NCI-H1105 (cell line): ENCODE measurements around the gene FAM20C.

Experiments used
- DNase-seq: peaks from one replicate; lab custom pipeline; 2025; lab: John Stamatoyannopoulos, UW

Gene FAM20C

DNA sequence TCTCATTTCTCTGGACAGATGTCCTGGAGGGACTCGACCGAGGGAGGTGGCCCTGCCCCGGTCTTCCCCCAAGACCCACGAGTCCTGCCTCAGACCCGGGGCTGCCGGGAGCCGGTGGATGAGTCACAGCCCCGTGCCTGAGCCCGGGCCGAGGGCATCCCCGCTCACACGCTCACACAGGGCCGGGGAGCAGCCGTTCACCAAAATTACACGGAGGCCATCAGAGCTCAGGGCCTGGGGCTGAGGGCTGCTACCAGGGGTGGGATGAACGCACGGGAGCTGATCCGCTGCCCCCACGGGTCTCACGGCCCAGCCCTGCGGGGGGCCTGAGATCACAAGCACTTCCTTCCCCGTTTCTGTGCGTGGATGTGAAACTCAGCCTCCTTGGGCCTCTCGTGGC is 17.5 kb downstream of the FAM20C start:
- no peak for DNase-seq

- DNase-seq: no peak
Measured at GRCh38 chr7:210401-210925, 18.1 kb downstream of the FAM20C start.

- no peak for DNase-seq
Measured at GRCh38 chr7:211033-211714, 18.8 kb downstream of the FAM20C start.

DNA sequence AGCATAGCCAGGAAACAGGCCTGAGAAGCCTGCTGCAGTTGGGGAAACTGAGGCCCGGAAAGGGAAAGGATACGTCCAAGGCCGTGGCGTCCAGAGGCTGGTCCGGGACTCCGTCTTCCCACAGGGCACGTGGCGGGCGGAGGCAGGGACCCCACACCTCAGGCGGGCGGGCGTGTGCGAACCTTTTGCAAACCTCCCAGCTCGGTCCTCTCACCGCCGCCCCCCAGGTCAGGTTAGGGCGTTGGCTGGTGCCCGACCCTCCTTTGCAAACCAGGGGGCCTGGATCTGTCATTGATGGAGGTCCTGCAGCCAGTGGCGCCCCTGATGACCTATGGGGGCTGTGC is 19.3 kb downstream of the FAM20C start:
- DNase-seq: no peak

GRCh38 chr7:212754-213153 is 20.4 kb downstream of the FAM20C start:
- no peak for DNase-seq

GRCh38 chr7:213324-213993 is 21.1 kb downstream of the FAM20C start:
- DNase-seq: no peak

- no peak for DNase-seq
Measured at GRCh38 chr7:214410-215212, 22.2 kb downstream of the FAM20C start.

- no peak for DNase-seq
Measured at GRCh38 chr7:216360-217300, 24.3 kb downstream of the FAM20C start.

DNA sequence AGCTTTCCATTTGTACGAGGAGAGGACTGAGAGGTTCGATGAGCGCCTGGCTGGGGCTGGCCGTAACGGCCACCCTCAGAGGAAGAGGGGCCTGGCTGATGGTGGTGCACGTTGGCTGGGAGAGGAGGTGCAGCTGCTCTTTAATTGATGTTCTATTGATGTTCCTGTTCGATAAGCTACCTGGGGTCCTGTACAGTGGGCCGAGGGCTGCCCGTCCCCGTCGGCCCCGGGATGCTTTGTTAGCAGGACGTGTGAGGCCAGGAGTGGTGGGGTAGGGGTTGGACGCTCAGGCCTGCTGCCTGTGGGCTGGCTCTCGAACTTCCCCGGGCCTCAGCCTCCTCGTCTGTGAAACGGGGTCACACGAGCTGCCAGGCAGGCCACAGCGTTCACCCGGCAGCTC is 25.4 kb downstream of the FAM20C start:
- DNase-seq: no peak

- no peak for DNase-seq
Measured at GRCh38 chr7:218316-218715, 25.9 kb downstream of the FAM20C start.

- DNase-seq: no peak
Measured at GRCh38 chr7:218896-219580, 26.7 kb downstream of the FAM20C start.

- no peak for DNase-seq
Measured at GRCh38 chr7:219581-220150, 27.3 kb downstream of the FAM20C start.

GRCh38 chr7:220151-220841 is 27.9 kb downstream of the FAM20C start:
- DNase-seq: no peak

GRCh38 chr7:221978-222715 is 29.8 kb downstream of the FAM20C start:
- no peak for DNase-seq

DNA sequence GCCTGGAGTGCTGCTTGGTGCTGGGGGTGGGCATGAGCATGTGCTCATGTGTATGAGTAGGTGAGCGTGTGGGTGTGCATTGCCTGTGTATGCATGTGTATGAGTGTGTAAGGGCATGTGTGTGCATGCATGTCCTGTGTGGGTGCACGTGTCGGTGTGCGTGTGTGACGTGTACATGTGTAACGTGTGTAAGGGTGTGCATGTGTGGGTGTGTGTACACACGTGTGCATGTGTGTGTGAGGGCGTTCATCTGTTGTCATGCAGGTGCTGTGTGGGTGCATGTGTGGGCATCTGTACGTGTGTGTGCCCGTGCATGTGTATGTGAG is 30.3 kb downstream of the FAM20C start:
- DNase-seq: no peak

DNA sequence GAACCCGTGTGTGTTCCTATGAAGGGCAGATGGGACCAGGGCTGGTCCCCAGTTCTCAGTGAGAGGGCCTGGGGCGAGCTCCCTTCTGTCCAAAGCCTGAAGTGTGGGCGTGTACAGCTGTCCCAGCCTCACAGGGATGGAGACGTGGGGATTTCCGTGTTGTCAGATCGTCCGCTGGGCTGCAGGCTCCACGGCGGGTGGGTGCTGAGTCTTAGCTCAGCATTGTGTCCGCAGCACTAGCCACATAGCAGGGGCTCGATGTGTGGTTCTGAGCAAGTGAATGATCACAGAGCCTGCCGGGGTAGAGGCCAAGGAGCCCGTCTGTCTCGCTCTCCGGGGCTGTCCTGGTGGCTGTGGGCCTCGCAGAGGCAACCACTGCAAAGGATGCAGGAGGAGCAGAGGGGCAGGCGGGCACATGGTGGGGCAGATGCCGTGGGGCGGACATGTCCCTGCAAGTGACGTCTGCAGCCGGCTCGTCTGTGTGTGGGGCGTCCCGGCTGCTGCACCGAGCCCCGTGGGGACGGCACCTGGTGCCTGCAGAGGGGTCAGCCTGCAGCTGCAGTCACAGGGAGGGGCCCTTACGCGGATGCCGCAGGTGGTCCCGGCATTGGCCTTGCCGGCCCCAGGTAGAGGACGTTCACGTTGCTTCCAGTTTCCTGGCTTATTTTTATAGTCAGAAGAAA is 30.9 kb downstream of the FAM20C start:
- DNase-seq: no peak

DNA sequence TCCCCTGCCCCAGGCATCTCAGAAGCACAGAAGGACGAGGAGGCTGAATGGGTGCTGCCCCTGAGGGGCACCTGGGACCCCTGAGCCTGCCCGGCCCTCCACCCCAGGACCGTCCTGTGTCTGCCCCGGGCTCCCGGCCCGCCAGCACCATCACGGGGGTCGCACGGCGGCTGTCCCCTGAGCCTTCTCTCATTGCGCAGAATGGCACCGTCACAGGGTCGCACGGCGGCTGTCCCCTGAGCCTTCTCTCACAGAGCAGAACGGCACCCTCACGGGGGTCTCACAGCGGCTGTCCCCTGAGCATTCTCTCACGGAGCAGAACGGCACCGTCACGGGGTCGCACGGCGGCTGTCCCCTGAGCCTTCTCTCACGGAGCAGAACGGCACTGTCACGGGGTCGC is 31.5 kb downstream of the FAM20C start:
- DNase-seq: no peak

DNA sequence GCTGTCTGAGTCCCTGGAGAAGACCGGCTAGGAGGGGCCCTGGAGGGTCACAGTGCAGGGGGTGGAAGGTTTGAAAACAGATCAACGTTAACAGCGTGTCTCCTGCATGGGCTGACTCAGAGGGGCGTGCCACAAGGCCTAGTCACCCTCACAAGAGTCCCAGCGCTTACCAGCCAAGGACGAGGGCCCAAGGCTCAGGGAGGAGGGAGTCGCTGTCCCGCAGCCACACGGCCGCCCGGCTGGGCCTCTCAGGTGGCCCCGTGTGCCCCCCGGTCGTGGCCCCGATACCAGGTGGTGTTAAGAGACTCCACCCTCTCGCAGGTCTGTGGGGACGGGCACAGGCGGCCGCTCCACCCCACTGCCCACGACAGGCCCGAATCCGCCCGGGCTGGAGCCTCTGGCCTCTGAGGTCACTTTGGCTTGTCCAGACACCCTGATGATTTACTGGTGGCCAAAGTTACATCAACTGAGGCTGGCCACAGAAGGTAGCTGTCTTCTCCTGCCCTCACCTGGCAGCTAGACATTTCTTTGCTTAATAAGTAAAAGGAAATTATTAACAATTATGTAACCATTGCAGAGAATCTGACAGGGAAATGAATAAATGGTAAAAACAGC is 34.0 kb downstream of the FAM20C start:
- DNase-seq: no peak

- DNase-seq: no peak
Measured at GRCh38 chr7:227926-228325, 35.6 kb downstream of the FAM20C start.
